HCT116 (cell line): ENCODE results near the gene GMDS.

Source experiments
- ATF3 ChIP-seq: IDR thresholded peaks from 2 replicates; pipeline ENCODE4 v1.6.1; 2012
- CEBPB ChIP-seq: IDR thresholded peaks from 2 replicates; pipeline ENCODE4 v1.6.1; 2012; ENCODE audit warnings: low read depth
- CTCF ChIP-seq, 3 experiments: fragments of 200-600 bp in 1 of 3; sonication (generic) in 1 of 3; IDR thresholded peaks in 2 of 3; conservative IDR thresholded peaks in 1 of 3; 2 replicates each; pipeline ENCODE4 v1.5.1; 2012 to 2017; ENCODE audit warnings: low read depth in 2 of 3, low read length in 2 of 3, antibody characterized with exemption in 1 of 3, borderline replicate concordance in 1 of 3, control low read depth in 1 of 3, mild to moderate bottlenecking in 1 of 3, mixed read lengths in 1 of 3, mixed run types in 1 of 3, moderate library complexity in 1 of 3; ENCODE audit not compliant: insufficient read depth in 1 of 3
- JUND ChIP-seq: IDR thresholded peaks from 2 replicates; pipeline ENCODE4 v1.6.1; 2012
- MAX ChIP-seq: IDR thresholded peaks from 2 replicates; pipeline ENCODE4 v1.6.1; 2012
- POLR2A ChIP-seq: IDR thresholded peaks from 2 replicates; pipeline ENCODE4 v1.7.0; 2011; ENCODE audit warnings: borderline replicate concordance; ENCODE audit not compliant: insufficient read depth, insufficient read length; ENCODE audit errors: extremely low read depth
- POLR2AphosphoS5 ChIP-seq: IDR thresholded peaks from 2 replicates; pipeline ENCODE4 v1.6.1; 2011; ENCODE audit warnings: mild to moderate bottlenecking, low read depth, low read length, moderate library complexity
- RAD21 ChIP-seq: IDR thresholded peaks from 2 replicates; pipeline ENCODE4 v1.6.1; 2012; ENCODE audit warnings: low read depth, mild to moderate bottlenecking
- SIN3A ChIP-seq: IDR thresholded peaks from 2 replicates; pipeline ENCODE4 v1.6.1; 2012; ENCODE audit warnings: low read depth
- SP1 ChIP-seq: IDR thresholded peaks from 2 replicates; pipeline ENCODE4 v1.6.1; 2012; ENCODE audit warnings: low read depth
- TCF7L2 ChIP-seq: IDR thresholded peaks from 2 replicates; pipeline ENCODE4 v1.7.0; 2011; ENCODE audit warnings: borderline replicate concordance, inconsistent platforms; ENCODE audit not compliant: insufficient read depth, insufficient read length; ENCODE audit errors: extremely low read depth
- YY1 ChIP-seq: IDR thresholded peaks from 2 replicates; pipeline ENCODE4 v1.6.1; 2011; ENCODE audit warnings: low read length, low read depth, moderate library complexity, mild to moderate bottlenecking; ENCODE audit not compliant: insufficient replicate concordance; ENCODE audit errors: extremely low read depth
- TF ChIP-seq, protein P1 (sequence below): IDR thresholded peaks from 2 replicates; pipeline ENCODE4 v1.6.1; 2012; ENCODE audit warnings: low read depth
- TF ChIP-seq, protein P2 (sequence below): IDR thresholded peaks from 2 replicates; pipeline ENCODE4 v1.6.1; 2011; ENCODE audit warnings: mild to moderate bottlenecking, low read length, moderate library complexity; ENCODE audit not compliant: insufficient replicate concordance; ENCODE audit errors: extremely low read depth

GRCh38 chr6:1624851-1625781 is 620.3 kb downstream of the GMDS start:
- TF ChIP-seq MAX (no peak), YY1 (no peak), CTCF (IDR thresholded peaks at IDR 0.05 in 2 of 3, conservative IDR thresholded peaks at IDR 0.05 in 1 of 3; ENCODE audit: borderline replicate concordance in 1 of 3, insufficient read depth in 1 of 3, low read depth in 2 of 3, low read length in 2 of 3) (no peak), POLR2A (no peak), RAD21 (no peak), CEBPB (no peak), ATF3 (no peak), POLR2AphosphoS5 (no peak), SP1 (no peak), TCF7L2 (no peak), SIN3A (no peak), JUND (no peak)
- TF ChIP-seq, protein P1, sequence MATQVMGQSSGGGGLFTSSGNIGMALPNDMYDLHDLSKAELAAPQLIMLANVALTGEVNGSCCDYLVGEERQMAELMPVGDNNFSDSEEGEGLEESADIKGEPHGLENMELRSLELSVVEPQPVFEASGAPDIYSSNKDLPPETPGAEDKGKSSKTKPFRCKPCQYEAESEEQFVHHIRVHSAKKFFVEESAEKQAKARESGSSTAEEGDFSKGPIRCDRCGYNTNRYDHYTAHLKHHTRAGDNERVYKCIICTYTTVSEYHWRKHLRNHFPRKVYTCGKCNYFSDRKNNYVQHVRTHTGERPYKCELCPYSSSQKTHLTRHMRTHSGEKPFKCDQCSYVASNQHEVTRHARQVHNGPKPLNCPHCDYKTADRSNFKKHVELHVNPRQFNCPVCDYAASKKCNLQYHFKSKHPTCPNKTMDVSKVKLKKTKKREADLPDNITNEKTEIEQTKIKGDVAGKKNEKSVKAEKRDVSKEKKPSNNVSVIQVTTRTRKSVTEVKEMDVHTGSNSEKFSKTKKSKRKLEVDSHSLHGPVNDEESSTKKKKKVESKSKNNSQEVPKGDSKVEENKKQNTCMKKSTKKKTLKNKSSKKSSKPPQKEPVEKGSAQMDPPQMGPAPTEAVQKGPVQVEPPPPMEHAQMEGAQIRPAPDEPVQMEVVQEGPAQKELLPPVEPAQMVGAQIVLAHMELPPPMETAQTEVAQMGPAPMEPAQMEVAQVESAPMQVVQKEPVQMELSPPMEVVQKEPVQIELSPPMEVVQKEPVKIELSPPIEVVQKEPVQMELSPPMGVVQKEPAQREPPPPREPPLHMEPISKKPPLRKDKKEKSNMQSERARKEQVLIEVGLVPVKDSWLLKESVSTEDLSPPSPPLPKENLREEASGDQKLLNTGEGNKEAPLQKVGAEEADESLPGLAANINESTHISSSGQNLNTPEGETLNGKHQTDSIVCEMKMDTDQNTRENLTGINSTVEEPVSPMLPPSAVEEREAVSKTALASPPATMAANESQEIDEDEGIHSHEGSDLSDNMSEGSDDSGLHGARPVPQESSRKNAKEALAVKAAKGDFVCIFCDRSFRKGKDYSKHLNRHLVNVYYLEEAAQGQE: no peak
- TF ChIP-seq, protein P2, sequence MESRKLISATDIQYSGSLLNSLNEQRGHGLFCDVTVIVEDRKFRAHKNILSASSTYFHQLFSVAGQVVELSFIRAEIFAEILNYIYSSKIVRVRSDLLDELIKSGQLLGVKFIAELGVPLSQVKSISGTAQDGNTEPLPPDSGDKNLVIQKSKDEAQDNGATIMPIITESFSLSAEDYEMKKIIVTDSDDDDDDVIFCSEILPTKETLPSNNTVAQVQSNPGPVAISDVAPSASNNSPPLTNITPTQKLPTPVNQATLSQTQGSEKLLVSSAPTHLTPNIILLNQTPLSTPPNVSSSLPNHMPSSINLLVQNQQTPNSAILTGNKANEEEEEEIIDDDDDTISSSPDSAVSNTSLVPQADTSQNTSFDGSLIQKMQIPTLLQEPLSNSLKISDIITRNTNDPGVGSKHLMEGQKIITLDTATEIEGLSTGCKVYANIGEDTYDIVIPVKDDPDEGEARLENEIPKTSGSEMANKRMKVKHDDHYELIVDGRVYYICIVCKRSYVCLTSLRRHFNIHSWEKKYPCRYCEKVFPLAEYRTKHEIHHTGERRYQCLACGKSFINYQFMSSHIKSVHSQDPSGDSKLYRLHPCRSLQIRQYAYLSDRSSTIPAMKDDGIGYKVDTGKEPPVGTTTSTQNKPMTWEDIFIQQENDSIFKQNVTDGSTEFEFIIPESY: no peak
